HepG2 (cell line): ENCODE measurements around the gene LSM8. TPM values are rescaled to one million over a fixed set of nuclear protein-coding genes. Genes with fewer than 3 reads are reported as not detected.

Source experiments
- ARID5B ChIP-seq: IDR thresholded peaks from 2 replicates; pipeline ENCODE4 v1.4.0; 2020; ENCODE audit warnings: mild to moderate bottlenecking, missing genetic modification reagents
- GATAD2A ChIP-seq: IDR thresholded peaks from 2 replicates; pipeline ENCODE4 v1.6.1; 2016
- HNF1A ChIP-seq, 2 experiments: sonication (generic) in 1 of 2; formaldehyde crosslinking in 1 of 2; IDR thresholded peaks; 2 replicates each; pipeline versions ENCODE4 v1.4.0 to v1.6.1; 2016 to 2020; ENCODE audit warnings: borderline replicate concordance in 1 of 2, low read depth in 1 of 2, mild to moderate bottlenecking in 1 of 2, missing genetic modification reagents in 1 of 2
- MTA1 ChIP-seq: sonication (generic); formaldehyde crosslinking; IDR thresholded peaks from 2 replicates; pipeline ENCODE4 v1.4.0; 2020; ENCODE audit warnings: missing genetic modification reagents, mild to moderate bottlenecking, borderline replicate concordance
- NFKB2 ChIP-seq: sonication (generic); formaldehyde crosslinking; IDR thresholded peaks from 2 replicates; pipeline ENCODE4 v1.4.0; 2020; ENCODE audit warnings: missing genetic modification reagents, borderline replicate concordance
- PCBP1 ChIP-seq: fragments of 200-400 bp; formaldehyde crosslinking; IDR thresholded peaks from 2 replicates; pipeline ENCODE4 v1.6.1; 2017; ENCODE audit warnings: mild to moderate bottlenecking, low read depth, low read length, borderline replicate concordance
- RBAK ChIP-seq: sonication (generic); formaldehyde crosslinking; IDR thresholded peaks from 2 replicates; pipeline ENCODE4 v1.5.1; 2020; ENCODE audit warnings: mild to moderate bottlenecking, missing genetic modification reagents
- REPIN1 ChIP-seq: sonication (generic); formaldehyde crosslinking; IDR thresholded peaks from 2 replicates; pipeline ENCODE4 v1.8.0; 2022; ENCODE audit warnings: missing genetic modification reagents, low read depth, mild to moderate bottlenecking, borderline replicate concordance
- ZNF567 ChIP-seq: sonication (generic); formaldehyde crosslinking; IDR thresholded peaks from 2 replicates; pipeline ENCODE4 v1.8.1; 2023; ENCODE audit warnings: mild to moderate bottlenecking, missing genetic modification reagents, borderline replicate concordance
- ZNF570 ChIP-seq: sonication (generic); formaldehyde crosslinking; IDR thresholded peaks from 2 replicates; pipeline ENCODE4 v1.4.0; 2020; ENCODE audit warnings: mild to moderate bottlenecking, missing genetic modification reagents, borderline replicate concordance
- ZNF709 ChIP-seq: sonication (generic); formaldehyde crosslinking; IDR thresholded peaks from 2 replicates; pipeline ENCODE4 v1.5.0; 2020; ENCODE audit warnings: mild to moderate bottlenecking, missing genetic modification reagents
- polyA plus RNA-seq, 8 experiments: library from polyadenylated mRNA; depleted of rRNA in 3 of 8; stranded (reverse) in 7 of 8; unstranded in 1 of 8; fragments of >200 nt; fragmentation: Illumina TruSeq in 4 of 8; extraction: Trizol in 4 of 8; gene quantifications; 2 replicates each; pipeline versions ENCODE4 v1.2.1 to v1.2.3, GENCODE V29; 2011 to 2016; ENCODE audit warnings: low read depth in 4 of 8, missing spikeins in 1 of 8, mixed read lengths in 1 of 8; ENCODE audit not compliant: insufficient read depth in 1 of 8
- total RNA-seq, 5 experiments: library from RNA; depleted of rRNA; stranded (reverse); fragments of >200 nt; fragmentation: Illumina TruSeq; extraction: Trizol; gene quantifications; 2 replicates each; pipeline ENCODE4 v1.2.3, GENCODE V29; 2016; ENCODE audit warnings: low read depth in 1 of 5
- TF ChIP-seq, protein P1 (sequence below): IDR thresholded peaks from 2 replicates; pipeline ENCODE4 v1.6.1; 2016; ENCODE audit warnings: low read depth, missing genetic modification reagents, missing compliant biosample characterization
- TF ChIP-seq, protein P2 (sequence below): sonication (generic); formaldehyde crosslinking; IDR thresholded peaks from 2 replicates; pipeline ENCODE4 v1.4.0; 2020; ENCODE audit warnings: mild to moderate bottlenecking, missing genetic modification reagents

LSM8 gene
- total and polyA plus RNA-seq, 2 of the 13 experiments (the other 11 are each of a cell fraction or from before 2014, with no cell fraction given) = 44.3 to 67.3 TPM

DNA sequence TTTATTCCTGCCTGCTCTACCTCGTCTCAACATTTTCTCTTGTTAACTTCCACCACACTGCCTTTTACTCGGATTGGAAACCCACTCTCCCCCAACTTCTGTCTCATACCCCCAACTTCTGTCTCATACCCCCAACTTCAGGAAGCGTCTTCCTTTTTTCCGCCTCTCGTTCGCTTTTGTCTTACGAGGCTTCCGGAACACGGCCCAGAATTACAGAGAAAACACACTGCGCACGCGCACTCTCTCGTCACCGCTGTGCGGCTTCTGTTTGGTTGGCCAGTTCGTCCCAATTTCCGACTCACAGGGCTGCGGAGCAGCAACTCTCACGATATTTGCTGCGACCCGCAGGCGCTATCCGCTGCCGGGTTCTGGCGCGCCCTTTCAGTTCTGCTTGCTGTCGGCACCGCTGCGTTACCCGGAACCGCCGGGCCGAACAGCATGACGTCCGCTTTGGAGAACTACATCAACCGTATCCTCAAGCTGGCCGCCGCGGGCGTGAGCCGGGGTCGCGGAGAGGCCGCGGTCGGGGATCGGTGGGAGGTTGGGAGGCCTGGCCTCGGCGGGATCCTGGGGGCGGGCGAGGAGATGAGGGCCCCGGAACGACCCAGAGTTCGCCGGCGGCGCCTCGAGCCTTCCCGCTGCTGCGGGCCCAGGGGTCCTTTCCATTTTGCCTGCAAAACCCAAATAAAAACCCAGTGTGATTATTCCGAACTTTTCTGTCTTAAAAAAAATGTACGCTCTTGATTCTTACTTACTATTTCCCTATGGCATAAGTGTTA lies at the start of gene LSM8 (continued):
- TF ChIP-seq ZNF567 (CRISPR knock-in tag) (no peak), PCBP1 (no peak), ARID5B (CRISPR knock-in tag) (peak; percentile 55), GATAD2A (CRISPR knock-in tag) (peak; percentile 9; the same call in 1 of the 2 replicates), ZNF570 (CRISPR knock-in tag) (no peak), MTA1 (no peak), NFKB2 (CRISPR knock-in tag) (peak; percentile 59; the same call in 1 of the 2 replicates), ZNF709 (peak; percentile 82), REPIN1 (peak; percentile 80), RBAK (no peak), HNF1A (IDR thresholded peaks at IDR 0.05; ENCODE audit: low read depth) (no peak), HNF1A (CRISPR knock-in tag; IDR thresholded peaks at IDR 0.05; ENCODE audit: borderline replicate concordance) (peak; percentile 19; the same call in 1 of the 2 replicates)
- TF ChIP-seq, protein P1, sequence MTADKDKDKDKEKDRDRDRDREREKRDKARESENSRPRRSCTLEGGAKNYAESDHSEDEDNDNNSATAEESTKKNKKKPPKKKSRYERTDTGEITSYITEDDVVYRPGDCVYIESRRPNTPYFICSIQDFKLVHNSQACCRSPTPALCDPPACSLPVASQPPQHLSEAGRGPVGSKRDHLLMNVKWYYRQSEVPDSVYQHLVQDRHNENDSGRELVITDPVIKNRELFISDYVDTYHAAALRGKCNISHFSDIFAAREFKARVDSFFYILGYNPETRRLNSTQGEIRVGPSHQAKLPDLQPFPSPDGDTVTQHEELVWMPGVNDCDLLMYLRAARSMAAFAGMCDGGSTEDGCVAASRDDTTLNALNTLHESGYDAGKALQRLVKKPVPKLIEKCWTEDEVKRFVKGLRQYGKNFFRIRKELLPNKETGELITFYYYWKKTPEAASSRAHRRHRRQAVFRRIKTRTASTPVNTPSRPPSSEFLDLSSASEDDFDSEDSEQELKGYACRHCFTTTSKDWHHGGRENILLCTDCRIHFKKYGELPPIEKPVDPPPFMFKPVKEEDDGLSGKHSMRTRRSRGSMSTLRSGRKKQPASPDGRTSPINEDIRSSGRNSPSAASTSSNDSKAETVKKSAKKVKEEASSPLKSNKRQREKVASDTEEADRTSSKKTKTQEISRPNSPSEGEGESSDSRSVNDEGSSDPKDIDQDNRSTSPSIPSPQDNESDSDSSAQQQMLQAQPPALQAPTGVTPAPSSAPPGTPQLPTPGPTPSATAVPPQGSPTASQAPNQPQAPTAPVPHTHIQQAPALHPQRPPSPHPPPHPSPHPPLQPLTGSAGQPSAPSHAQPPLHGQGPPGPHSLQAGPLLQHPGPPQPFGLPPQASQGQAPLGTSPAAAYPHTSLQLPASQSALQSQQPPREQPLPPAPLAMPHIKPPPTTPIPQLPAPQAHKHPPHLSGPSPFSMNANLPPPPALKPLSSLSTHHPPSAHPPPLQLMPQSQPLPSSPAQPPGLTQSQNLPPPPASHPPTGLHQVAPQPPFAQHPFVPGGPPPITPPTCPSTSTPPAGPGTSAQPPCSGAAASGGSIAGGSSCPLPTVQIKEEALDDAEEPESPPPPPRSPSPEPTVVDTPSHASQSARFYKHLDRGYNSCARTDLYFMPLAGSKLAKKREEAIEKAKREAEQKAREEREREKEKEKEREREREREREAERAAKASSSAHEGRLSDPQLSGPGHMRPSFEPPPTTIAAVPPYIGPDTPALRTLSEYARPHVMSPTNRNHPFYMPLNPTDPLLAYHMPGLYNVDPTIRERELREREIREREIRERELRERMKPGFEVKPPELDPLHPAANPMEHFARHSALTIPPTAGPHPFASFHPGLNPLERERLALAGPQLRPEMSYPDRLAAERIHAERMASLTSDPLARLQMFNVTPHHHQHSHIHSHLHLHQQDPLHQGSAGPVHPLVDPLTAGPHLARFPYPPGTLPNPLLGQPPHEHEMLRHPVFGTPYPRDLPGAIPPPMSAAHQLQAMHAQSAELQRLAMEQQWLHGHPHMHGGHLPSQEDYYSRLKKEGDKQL (CRISPR knock-in tag) = no peak
- TF ChIP-seq, protein P2, sequence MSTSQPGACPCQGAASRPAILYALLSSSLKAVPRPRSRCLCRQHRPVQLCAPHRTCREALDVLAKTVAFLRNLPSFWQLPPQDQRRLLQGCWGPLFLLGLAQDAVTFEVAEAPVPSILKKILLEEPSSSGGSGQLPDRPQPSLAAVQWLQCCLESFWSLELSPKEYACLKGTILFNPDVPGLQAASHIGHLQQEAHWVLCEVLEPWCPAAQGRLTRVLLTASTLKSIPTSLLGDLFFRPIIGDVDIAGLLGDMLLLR = peak; percentile 74; the same call in 1 of the 2 replicates
